ENCODE results near the gene SEC62.
"Not testable (repeated sequence)": the region's sequence is repeated elsewhere in the genome, so short reads cannot be mapped to it uniquely, and the experiment has no call there.

SEC62 gene

GRCh38 chr3:169968224-169968885 is 1.7 kb downstream of the SEC62 start:
- no peak for DNase-seq

GRCh38 chr3:169969174-169970095 is 2.8 kb downstream of the SEC62 start:
- DNase-seq = no peak

- no peak for DNase-seq
These were observed 4.2 kb downstream of the SEC62 start for GRCh38 chr3:169970847-169971246.

DNA sequence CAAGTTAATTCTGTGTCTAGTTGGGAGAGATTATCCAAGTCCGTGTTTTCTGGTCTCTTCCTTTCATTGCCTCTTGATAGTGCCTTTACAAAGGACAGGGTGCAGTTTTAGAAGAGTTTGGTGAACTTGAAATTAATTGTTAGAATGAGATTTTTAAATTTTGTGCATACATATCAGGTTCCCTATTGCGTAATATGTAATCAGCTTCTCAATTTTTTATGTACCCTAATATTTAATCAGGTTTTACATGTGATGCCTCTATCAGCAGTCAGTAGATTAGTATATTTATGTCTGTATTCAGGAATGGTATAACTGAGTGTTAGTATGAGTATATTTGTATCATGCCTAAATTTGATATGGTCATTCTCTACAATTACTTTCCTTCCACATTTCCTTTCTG is 4.9 kb downstream of the SEC62 start:
- DNase-seq = no peak

GRCh38 chr3:169980055-169980454 is 13.4 kb downstream of the SEC62 start:
- DNase-seq = no peak

GRCh38 chr3:169984292-169984691 is 17.7 kb downstream of the SEC62 start:
- DNase-seq = no peak

DNA sequence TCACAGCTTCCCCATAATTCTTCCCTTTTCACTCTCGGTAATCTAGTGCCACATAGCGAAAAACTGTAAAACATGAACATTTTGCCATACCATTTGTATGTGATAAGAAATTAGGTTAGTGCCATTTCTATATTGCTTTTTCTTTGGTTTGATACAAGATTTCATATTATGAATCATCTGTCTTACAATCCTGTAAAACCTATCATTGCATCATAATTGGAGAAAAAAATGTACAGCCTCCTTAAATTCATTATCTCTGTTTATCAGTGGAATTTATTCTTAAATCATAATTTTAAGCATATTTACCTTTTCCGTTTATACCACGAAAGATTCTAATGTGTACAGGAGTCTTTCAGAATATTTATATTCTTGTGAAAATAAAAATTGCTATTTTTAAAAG is 23.8 kb downstream of the SEC62 start:
- no peak for DNase-seq

- DNase-seq = no peak
These were observed 25.5 kb downstream of the SEC62 start for GRCh38 chr3:169992156-169992555.

DNA sequence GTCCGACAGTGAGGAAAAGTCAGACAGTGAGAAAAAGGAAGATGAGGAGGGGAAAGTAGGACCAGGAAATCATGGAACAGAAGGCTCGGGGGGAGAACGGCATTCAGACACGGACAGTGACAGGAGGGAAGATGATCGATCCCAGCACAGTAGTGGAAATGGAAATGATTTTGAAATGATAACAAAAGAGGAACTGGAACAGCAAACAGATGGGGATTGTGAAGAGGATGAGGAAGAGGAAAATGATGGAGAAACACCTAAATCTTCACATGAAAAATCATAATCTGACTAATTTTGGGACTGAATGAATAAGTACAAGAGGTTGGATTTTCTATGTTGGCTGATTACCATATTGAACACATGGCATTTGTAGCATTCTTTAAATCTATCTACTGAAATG is 26.2 kb downstream of the SEC62 start:
- no peak for DNase-seq

GRCh38 chr3:169993761-169994160 is 27.2 kb downstream of the SEC62 start:
- no peak for DNase-seq

DNA sequence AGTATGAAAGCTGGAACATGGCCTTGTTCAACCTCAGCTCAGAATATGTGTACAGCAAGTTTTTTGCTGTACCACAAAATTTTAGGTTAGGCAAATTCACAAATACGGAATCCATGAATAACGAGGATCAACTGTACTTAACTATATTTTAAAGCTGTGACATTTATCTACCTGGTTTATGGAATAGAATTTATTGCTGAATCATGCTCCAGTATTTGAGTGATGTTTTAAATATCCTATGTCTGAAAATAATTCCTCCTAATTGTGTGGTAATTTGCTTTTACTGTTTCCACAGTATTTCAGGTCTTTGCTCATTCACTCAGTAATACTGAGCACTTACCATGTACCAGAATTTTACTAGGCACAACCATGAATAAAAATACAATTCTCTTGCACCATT is 29.5 kb downstream of the SEC62 start:
- DNase-seq = no peak

GRCh38 chr3:169998668-169999131 is 32.1 kb downstream of the SEC62 start:
- DNase-seq = no peak

GRCh38 chr3:169999433-169999832 is 32.8 kb downstream of the SEC62 start:
- no peak for DNase-seq

GRCh38 chr3:170000051-170000450 is 33.4 kb downstream of the SEC62 start:
- no peak for DNase-seq

DNA sequence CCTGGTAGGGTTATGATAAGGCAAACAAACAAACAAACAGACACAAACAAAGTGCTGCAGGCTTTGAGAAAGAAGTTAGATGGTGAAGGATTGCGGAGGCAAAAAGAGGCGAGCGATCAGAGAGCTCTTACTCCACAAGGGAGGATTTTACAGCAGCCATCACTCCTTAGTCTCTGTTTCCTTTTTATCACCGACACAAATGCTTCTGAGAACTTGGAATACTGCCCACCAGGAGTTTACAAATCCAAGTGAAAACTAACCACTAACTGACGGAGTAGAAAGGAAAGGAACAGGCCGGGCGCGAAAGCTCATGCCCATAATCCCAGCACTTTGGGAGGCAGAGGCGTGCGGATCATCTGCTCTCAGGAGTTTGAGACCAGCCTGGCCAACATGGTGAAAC is 35.6 kb downstream of the SEC62 start:
- no peak for DNase-seq

GRCh38 chr3:170002879-170003278 is 36.3 kb downstream of the SEC62 start:
- no peak for DNase-seq

- no peak for DNase-seq
These were observed 37.3 kb downstream of the SEC62 start for GRCh38 chr3:170003881-170004356.

GRCh38 chr3:170007031-170007663 is 40.5 kb downstream of the SEC62 start:
- DNase-seq = no peak

DNA sequence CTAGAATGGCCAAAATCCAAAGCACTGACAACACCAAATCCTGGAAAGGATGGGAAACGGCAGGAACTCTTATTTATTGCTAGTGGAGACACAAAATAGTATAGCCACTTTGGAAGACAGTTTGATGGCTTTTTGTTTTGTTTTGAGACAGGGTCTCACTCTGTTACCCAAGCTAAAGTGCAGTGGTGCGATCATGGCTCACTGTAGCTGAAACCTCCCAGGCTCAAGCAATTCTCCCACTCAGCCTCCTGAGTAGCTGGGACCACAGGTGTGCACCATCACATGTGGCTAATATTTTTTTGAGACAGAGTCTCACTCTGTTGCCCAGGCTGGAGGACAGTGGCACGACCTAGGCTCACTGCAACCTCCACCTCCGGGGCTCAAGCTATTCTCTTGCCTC is 43.9 kb downstream of the SEC62 start:
- DNase-seq = no peak

GRCh38 chr3:170012683-170013400 is 46.2 kb downstream of the SEC62 start:
- peak; percentile 81 for DNase-seq

DNA sequence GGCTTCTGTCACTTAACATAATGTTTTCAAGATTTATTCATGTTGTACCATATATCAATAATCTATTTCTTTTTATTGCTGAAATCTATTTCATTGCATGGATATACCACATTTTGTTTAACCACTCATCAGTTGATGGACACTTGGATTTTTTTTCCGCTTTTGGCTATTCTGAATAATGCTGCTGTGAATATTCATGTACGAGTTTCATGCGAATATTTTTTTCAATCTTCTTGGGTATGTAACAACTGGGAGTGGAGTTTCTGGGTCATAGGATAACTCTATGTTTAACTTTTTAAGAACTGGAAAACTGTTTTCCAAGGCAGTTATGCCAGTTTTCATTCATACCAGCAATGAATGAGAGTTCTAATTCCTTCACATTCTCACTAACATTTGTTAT is 49.5 kb downstream of the SEC62 start:
- no peak for DNase-seq

DNA sequence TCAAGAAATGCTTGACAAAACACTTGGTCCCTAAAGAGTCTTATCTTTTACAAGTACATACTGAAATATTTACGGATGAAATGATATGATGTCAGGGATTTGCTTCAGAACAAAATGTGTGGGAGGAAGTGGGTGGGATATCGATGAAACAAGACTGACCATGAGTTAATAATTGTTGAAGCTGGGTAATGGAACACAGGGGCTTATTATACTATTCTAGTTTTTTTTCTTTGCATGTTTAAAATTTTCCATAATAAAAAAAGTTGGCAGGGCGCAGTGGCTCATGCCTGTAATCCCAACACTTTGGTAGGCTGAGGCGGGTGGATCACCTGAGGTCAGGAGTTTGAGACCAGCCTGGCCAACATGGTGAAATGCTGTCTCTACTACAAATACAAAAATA is 52.7 kb downstream of the SEC62 start:
- not testable (repeated sequence) for DNase-seq

GRCh38 chr3:170021083-170021482 is 54.5 kb downstream of the SEC62 start:
- no peak for DNase-seq
